SH-SY5Y (cell line): Measurements from ENCODE around the gene PKNOX1.

Source experiments
- GATA2 ChIP-seq: IDR thresholded peaks from 2 replicates; pipeline ENCODE4 v1.6.1; 2011; ENCODE audit warnings: mild to moderate bottlenecking, low read depth, low read length
- GATA3 ChIP-seq: IDR thresholded peaks from 2 replicates; pipeline ENCODE4 v1.6.1; 2011; ENCODE audit warnings: low read depth, mild to moderate bottlenecking, low read length, moderate library complexity

- TF ChIP-seq GATA2 (no peak), GATA3 (no peak)
Measured at GRCh38 chr21:43024439-43025136, 50.2 kb downstream of the PKNOX1 start.
